NT2/D1 (cell line): ENCODE results near the gene CARD14.

Experiments
- DNase-seq: peaks from one replicate; pipeline ENCODE4 v3.0.0-alpha.2; 2011; ENCODE audit warnings: low read depth, low spot score
- H3K27me3 ChIP-seq: 2 replicates; pipeline ENCODE4 v1.6.0; 2011; ENCODE audit warnings: mild to moderate bottlenecking; ENCODE audit not compliant: insufficient read length, insufficient read depth
- H3K36me3 ChIP-seq: 2 replicates; pipeline ENCODE4 v1.6.1; 2011; ENCODE audit warnings: mild to moderate bottlenecking, low read length, mixed read lengths; ENCODE audit not compliant: insufficient read depth, insufficient read length
- H3K4me1 ChIP-seq: 2 replicates; pipeline ENCODE4 v1.5.1; 2011; ENCODE audit not compliant: insufficient read depth, insufficient read length
- H3K4me3 ChIP-seq: 2 replicates; pipeline ENCODE4 v1.5.1; 2011; ENCODE audit warnings: low read depth; ENCODE audit not compliant: insufficient read length
- H3K9ac ChIP-seq: 2 replicates; pipeline ENCODE4 v1.6.0; 2011; ENCODE audit warnings: low read depth; ENCODE audit not compliant: insufficient read length
- H3K9me3 ChIP-seq: 2 replicates; pipeline ENCODE4 v1.5.1; 2011; ENCODE audit warnings: mild to moderate bottlenecking, low read length; ENCODE audit not compliant: insufficient read depth
- SUZ12 ChIP-seq: IDR thresholded peaks from 2 replicates; pipeline ENCODE4 v1.6.1; 2011; ENCODE audit not compliant: insufficient read length, insufficient read depth; ENCODE audit errors: extremely low read depth
- YY1 ChIP-seq: IDR thresholded peaks from 2 replicates; pipeline ENCODE4 v1.6.1; 2011; ENCODE audit not compliant: insufficient read length, insufficient read depth
- ZNF274 ChIP-seq: IDR thresholded peaks from 2 replicates; pipeline ENCODE4 v1.6.1; 2011; ENCODE audit warnings: mild to moderate bottlenecking, low read depth, low read length

CARD14 gene

DNA sequence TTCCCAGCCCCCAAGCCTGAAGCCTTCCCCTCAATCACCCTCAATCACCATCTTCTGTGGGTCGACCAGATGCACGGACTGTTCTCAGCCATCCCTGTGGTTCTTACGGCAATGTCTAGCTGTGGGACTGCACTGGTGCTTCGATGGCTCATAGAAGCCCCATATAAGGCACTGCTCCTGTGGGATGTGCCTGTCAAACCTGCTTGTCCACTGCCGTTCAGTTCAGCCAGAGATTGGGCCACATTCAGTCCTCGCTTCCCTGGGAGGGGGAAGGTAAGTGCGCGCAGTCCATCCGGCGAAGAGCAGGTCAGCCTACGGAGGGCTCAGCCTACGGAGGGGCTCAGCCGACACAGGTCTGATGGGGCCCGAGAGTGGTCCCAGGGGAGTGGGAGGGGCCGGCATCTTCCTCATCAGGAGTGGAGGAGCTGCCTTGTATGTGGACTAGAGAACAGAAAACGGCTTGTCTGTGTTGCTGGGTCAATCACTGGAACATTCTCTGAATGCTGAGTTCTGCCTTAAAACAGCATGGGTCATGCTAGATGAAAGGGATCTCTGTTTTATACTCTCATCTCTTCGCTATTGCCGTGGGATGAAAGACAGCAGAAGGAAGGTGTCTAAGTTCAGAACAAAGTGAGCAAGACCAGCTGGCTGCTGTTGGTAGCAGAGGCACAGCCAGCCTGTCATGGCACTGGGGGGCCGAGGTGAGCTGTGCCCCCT is at the start of gene CARD14:
Gene CARD14 (plus strand): TSS at position 247 of the 717 bp plus-strand sequence. CDS start 11,409 bp downstream, outside the sequence.
- Histone ChIP-seq H3K4me3 (no peak within 1 kb of the TSS), H3K27me3 (no peaks in the 10 kb centered on the region), H3K9ac (no peak within 1 kb of the TSS), H3K36me3 (no peaks in the 10 kb centered on the region), H3K4me1 (peaks cover 7% of the 10 kb centered on the region), H3K9me3 (no peaks in the 10 kb centered on the region)
- DNase-seq = no peak
- TF ChIP-seq SUZ12 (no peak), YY1 (no peak), ZNF274 (no peak)

DNA sequence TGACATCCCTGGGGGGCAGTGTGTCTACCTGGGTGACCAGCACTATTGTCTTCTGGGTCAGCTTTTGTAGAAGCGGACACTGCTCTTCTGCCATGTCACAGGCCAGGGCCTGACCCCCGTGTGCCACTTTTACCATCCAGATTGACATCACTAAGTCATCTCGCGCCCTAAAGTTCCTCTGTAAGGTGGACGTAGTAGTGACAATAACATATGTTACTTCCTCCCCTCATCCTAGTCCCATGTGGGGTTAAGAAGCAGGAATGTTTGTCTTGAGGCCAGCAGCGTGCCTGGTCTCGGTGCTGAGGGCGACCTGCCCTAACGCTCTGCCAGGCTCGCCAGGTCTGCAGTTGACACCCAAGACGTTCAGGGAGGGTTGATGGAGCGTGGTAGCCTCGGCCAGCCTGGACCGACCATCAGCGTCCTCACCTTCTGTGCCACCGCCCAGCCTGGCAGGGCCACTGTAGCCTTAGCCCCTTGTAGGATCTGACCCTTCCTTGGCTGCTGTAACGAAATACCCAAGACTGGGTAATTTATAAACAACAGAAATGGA is 47.7 kb upstream of the CARD14 start:
- Histone ChIP-seq H3K4me1 (peaks cover 10% of the 10 kb centered on the region), H3K9me3 (no peaks in the 10 kb centered on the region), H3K27me3 (no peaks in the 10 kb centered on the region), H3K36me3 (peaks cover 17% of the 10 kb centered on the region), H3K9ac (no peak overlapping the region), H3K4me3 (no peak overlapping the region)
- no peak for DNase-seq
- TF ChIP-seq SUZ12 = no peak
- TF ChIP-seq YY1 = no peak
- no peak for TF ChIP-seq ZNF274

DNA sequence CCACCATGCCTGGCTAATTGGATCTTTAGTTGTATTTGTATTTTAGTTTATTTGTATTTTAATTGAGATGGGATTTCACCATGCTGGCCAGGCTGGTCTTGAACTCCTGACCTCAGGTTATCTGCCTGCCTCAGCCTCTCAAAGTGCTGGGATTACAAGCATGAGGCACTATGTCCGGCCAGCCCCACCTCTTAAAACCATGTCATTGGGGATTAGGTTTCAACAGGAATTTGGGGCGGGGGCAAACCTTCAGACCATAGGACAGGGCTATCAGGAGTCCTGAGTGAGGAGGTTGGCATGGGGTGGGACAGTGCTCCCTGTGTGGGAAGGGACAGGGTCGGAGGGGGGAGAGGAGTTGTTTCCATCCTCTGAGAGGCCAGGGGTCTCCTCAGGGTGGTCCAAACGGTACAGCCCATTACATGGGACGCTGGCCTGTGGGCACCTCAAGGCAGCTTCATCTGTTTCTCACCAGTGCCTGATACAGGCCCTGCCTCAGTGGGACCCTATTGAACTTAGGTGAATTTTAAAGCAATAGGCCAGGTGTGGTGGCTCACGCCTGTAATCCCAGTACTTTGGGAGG is 46.8 kb upstream of the CARD14 start:
- TF ChIP-seq YY1 (no peak), SUZ12 (no peak), ZNF274 (no peak)
- H3K9ac ChIP-seq = no peak overlapping the region
- H3K36me3 ChIP-seq = peaks cover 9% of the 10 kb centered on the region
- no peak overlapping the region for H3K4me3 ChIP-seq
- H3K4me1 ChIP-seq = peaks cover 9% of the 10 kb centered on the region
- no peaks in the 10 kb centered on the region for H3K9me3 ChIP-seq
- no peak for DNase-seq
- H3K27me3 ChIP-seq = no peaks in the 10 kb centered on the region

DNA sequence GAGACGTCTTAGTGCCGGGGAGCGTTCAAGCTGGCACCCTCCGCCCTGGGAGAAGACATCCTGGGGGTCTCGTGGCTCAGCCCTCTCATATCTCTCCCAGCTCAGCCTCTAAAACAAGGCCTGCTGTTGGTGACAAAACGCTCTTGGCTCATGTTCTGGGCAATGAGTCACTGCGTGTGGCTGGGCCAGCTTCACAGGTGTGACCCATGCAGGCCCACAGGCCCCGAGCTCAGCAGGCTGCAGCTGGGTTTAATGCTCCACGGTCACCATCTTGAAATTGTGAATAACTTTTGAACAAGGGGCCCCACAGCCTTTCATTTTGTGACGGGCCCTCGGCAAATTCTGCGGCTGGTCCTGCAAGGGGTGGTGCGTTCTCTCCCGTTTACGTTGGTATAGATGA is 46.0 kb upstream of the CARD14 start:
- no peak overlapping the region for H3K9ac ChIP-seq
- H3K9me3 ChIP-seq = no peaks in the 10 kb centered on the region
- H3K4me3 ChIP-seq = no peak overlapping the region
- TF ChIP-seq YY1 (no peak), SUZ12 (no peak), ZNF274 (no peak)
- peaks cover 2% of the 10 kb centered on the region for H3K36me3 ChIP-seq
- peaks cover 9% of the 10 kb centered on the region for H3K4me1 ChIP-seq
- no peak for DNase-seq
- H3K27me3 ChIP-seq = no peaks in the 10 kb centered on the region

DNA sequence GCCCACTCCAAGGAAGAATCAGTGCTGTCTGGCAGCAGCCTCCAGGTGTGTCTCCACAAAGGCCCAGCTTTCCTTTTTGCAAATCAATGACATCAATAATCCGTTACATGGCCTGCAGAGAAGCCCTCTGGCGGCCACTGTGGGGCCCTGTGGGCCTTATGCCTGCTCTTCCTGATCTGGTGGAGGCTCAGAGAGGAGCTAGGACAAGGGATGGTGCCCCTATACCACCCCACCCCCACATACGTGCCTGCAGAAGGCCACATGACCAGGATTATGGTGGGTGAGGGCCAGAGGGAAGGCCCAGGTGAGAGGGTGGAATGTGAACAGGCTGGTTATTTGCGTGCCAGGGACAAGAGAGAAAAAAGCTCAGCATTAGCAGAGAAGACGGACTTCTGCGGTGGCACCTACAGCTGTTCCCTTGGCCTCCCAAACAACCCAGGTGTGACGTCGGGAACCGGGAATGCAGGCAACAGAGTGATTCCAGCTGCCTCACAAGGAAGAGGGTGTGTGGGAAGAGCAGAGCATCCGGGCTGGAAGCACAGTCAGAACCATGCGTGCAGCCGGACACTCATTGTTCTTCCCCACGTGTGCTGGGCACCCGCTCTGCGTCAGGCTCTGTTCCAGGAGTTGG is 45.4 kb upstream of the CARD14 start:
- Histone ChIP-seq H3K36me3 (no peaks in the 10 kb centered on the region), H3K4me3 (no peak overlapping the region), H3K9ac (peak overlapping the region; percentile 14), H3K27me3 (no peaks in the 10 kb centered on the region), H3K4me1 (peaks cover 13% of the 10 kb centered on the region), H3K9me3 (no peaks in the 10 kb centered on the region)
- no peak for TF ChIP-seq SUZ12
- no peak for TF ChIP-seq ZNF274
- TF ChIP-seq YY1 = no peak
- peak; percentile 47 for DNase-seq

DNA sequence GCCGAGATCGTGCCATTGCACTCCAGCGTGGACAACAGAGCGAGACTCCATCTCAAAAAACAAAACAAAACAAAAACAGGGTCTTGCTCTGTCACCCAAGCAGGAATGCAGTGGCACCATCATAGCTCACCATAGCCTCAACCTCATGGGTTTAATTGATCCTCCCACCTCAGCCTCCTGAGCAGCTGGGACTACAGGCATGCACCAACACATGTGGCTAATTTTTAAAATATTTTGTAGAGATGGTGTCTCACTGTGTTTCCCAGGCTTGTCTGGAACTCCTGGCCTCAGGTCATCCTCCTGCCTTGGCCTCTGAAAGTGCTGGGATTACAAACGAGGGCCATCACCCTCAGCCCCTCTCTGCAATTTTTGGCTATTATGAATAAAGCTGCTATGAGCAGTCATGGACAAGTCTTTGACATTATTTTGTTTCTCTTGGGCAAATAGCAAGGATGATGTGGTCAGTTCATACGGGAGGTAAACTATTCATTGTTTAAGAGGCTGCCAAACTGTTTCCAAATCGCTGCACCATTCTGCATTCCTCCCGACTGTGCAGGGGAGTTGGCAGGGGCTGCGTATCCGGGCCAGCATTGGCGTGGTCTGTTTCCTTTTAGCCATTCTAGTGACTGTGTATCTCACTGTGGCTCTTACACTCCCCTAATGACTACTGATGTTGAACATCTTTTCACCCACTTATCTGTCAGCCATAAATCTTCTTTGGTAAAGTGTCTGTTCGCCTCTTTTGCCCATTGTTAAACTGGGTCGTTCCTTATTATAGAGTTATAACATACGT is 44.0 kb upstream of the CARD14 start:
- peaks cover 13% of the 10 kb centered on the region for H3K4me1 ChIP-seq
- no peaks in the 10 kb centered on the region for H3K27me3 ChIP-seq
- no peak overlapping the region for H3K9ac ChIP-seq
- H3K9me3 ChIP-seq = no peaks in the 10 kb centered on the region
- no peak for DNase-seq
- TF ChIP-seq SUZ12 (no peak), YY1 (no peak), ZNF274 (no peak)
- H3K4me3 ChIP-seq = no peak overlapping the region
- no peaks in the 10 kb centered on the region for H3K36me3 ChIP-seq

DNA sequence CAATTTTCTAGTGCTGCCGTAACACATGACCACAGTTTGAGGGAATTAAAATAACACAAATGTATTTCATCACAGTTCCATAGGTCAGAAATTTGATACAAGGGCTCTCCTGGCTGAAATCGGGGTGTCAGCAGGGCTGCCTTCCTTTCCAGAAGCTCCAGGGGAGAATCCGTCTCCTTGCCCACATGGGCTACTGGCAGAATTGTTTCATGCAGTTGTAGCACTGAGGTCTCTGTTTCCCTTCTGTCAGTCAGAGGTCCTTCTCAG is 43.4 kb upstream of the CARD14 start:
- TF ChIP-seq SUZ12 = no peak
- no peak for TF ChIP-seq ZNF274
- TF ChIP-seq YY1 = no peak
- DNase-seq = no peak
- no peaks in the 10 kb centered on the region for H3K36me3 ChIP-seq
- no peak overlapping the region for H3K9ac ChIP-seq
- no peak overlapping the region for H3K4me3 ChIP-seq
- no peaks in the 10 kb centered on the region for H3K27me3 ChIP-seq
- H3K4me1 ChIP-seq = peaks cover 13% of the 10 kb centered on the region
- H3K9me3 ChIP-seq = no peaks in the 10 kb centered on the region
